HL-60 (cell line): ENCODE data around the gene GRAMD1A.
"Not testable (repeated sequence)": the region's sequence is repeated elsewhere in the genome, so short reads cannot be mapped to it uniquely, and the experiment has no call there.

Source experiments
- DNase-seq, 2 experiments: peaks; one replicate each; pipeline ENCODE4 v3.0.0-alpha.2; 2010 to 2020; ENCODE audit warnings: low read depth in 1 of 2, low spot score in 1 of 2
- H3K27ac ChIP-seq: fragments of 250-450 bp; sonication (Bioruptor Pico); replicated peaks from 2 replicates; pipeline ENCODE4 v1.5.1; 2020; ENCODE audit warnings: mild to moderate bottlenecking, moderate library complexity
- H3K27me3 ChIP-seq: fragments of 250-450 bp; sonication (Bioruptor Pico); 2 replicates; pipeline ENCODE4 v1.5.1; 2021; ENCODE audit warnings: mild to moderate bottlenecking, moderate library complexity; ENCODE audit not compliant: insufficient read depth, poor library complexity, severe bottlenecking
- H3K4me3 ChIP-seq: replicated peaks from 2 replicates; pipeline ENCODE4 v1.5.1; 2011; ENCODE audit warnings: mild to moderate bottlenecking, control low read depth, low read length; ENCODE audit not compliant: insufficient read depth
- CTCF ChIP-seq: IDR thresholded peaks from one replicate; pipeline ENCODE4 v1.5.1; 2011; ENCODE audit warnings: low read length, control low read depth, inconsistent platforms; ENCODE audit not compliant: insufficient read depth
- GABPA ChIP-seq: IDR thresholded peaks from 2 replicates; pipeline ENCODE4 v1.6.1; 2012; ENCODE audit warnings: low read depth
- POLR2AphosphoS5 ChIP-seq: IDR thresholded peaks from 2 replicates; pipeline ENCODE4 v1.6.1; 2012; ENCODE audit warnings: low read depth
- REST ChIP-seq: IDR thresholded peaks from 2 replicates; pipeline ENCODE4 v1.6.1; 2012; ENCODE audit warnings: low read depth; ENCODE audit not compliant: insufficient replicate concordance
- SPI1 ChIP-seq: IDR thresholded peaks from 2 replicates; pipeline ENCODE4 v1.6.1; 2012; ENCODE audit warnings: low read depth, mild to moderate bottlenecking, borderline replicate concordance

The GRAMD1A gene

GRCh38 chr19:35004517-35005255, 4.6 kb downstream of the GRAMD1A start:
- no peak for DNase-seq
- Histone ChIP-seq H3K27me3 (no peaks in the 10 kb centered on the region), H3K4me3 (no peak overlapping the region), H3K27ac (no peak overlapping the region)
- no peak for TF ChIP-seq CTCF
- no peak for TF ChIP-seq REST
- TF ChIP-seq POLR2AphosphoS5, result no peak
- TF ChIP-seq GABPA, result no peak
- TF ChIP-seq SPI1, result no peak

- no peak for DNase-seq
- Histone ChIP-seq H3K27me3 (no peaks in the 10 kb centered on the region), H3K4me3 (no peak overlapping the region), H3K27ac (no peak overlapping the region)
- TF ChIP-seq SPI1 (no peak), REST (no peak), POLR2AphosphoS5 (no peak), CTCF (no peak), GABPA (no peak)
Measured at GRCh38 chr19:35005256-35005977, 5.3 kb downstream of the GRAMD1A start.

GRCh38 chr19:35006007-35006341, 5.9 kb downstream of the GRAMD1A start:
- not testable (repeated sequence) for H3K4me3 ChIP-seq, H3K27me3 ChIP-seq, H3K27ac ChIP-seq, DNase-seq

GRCh38 chr19:35006342-35006998, 6.3 kb downstream of the GRAMD1A start:
- Histone ChIP-seq H3K27me3 (no peaks in the 10 kb centered on the region), H3K27ac (no peak overlapping the region), H3K4me3 (no peak overlapping the region)
- no peak for TF ChIP-seq SPI1
- TF ChIP-seq POLR2AphosphoS5, result 0 out of 2 replicates have a peak, but pooled peaks have one; percentile 11
- DNase-seq, result no peak
